GM12878 (cell line): ENCODE measurements around the gene LHFPL2. TPM values are rescaled to one million over a fixed set of nuclear protein-coding genes. Genes with fewer than 3 reads are reported as not detected.

Experiments
- ETV6 ChIP-seq, 2 experiments: fragments of 450-650 bp in 1 of 2; IDR thresholded peaks in 1 of 2; conservative IDR thresholded peaks in 1 of 2; 2 replicates each; pipeline ENCODE4 v1.6.1; 2014; ENCODE audit warnings: antibody characterized with exemption in 1 of 2, borderline replicate concordance in 1 of 2, low read depth in 1 of 2, mild to moderate bottlenecking in 1 of 2, moderate library complexity in 1 of 2
- EZH2 ChIP-seq: IDR thresholded peaks from 2 replicates; pipeline ENCODE4 v1.6.1; 2012; ENCODE audit warnings: low read depth, mild to moderate bottlenecking, control low read depth, inconsistent platforms, low read length, borderline replicate concordance; ENCODE audit not compliant: control insufficient read depth
- MXI1 ChIP-seq: fragments of 150-350 bp; IDR thresholded peaks from 2 replicates; pipeline ENCODE4 v1.6.1; 2011; ENCODE audit warnings: low read depth, mild to moderate bottlenecking, inconsistent platforms, low read length, improper control_type of control experiment
- RELB ChIP-seq: fragments of 450-650 bp; IDR thresholded peaks from 2 replicates; pipeline ENCODE4 v1.6.1; 2017; ENCODE audit warnings: low read depth, mild to moderate bottlenecking, moderate library complexity
- SREBF1 ChIP-seq: IDR thresholded peaks from 2 replicates; pipeline ENCODE4 v1.6.1; 2012; ENCODE audit warnings: mild to moderate bottlenecking, low read length
- WRNIP1 ChIP-seq: IDR thresholded peaks from 2 replicates; pipeline ENCODE4 v1.6.1; 2011; ENCODE audit warnings: low read depth, low read length, improper control_type of control experiment, borderline replicate concordance
- polyA plus RNA-seq, 11 experiments: library from polyadenylated mRNA; depleted of rRNA in 4 of 11; unstranded in 6 of 11; stranded (reverse) in 5 of 11; fragments of >200 nt; fragmentation: Nextera tagmentation in 4 of 11; fragmentation: Illumina TruSeq in 1 of 11; extraction: Ambion mirVana in 4 of 11; extraction: Trizol in 1 of 11; gene quantifications; 1 replicate in 1 of 11; 2 replicates in 10 of 11; pipeline versions ENCODE4 v1.2.1 to v1.2.3, GENCODE V29; 2011 to 2016; ENCODE audit warnings: inconsistent platforms in 2 of 11, missing spikeins in 2 of 11, low read depth in 1 of 11
- total RNA-seq, 4 experiments: library from RNA; depleted of rRNA in 3 of 4; stranded (reverse); fragments of >200 nt in 3 of 4; fragmentation: Illumina TruSeq in 1 of 4; extraction: Trizol in 1 of 4; gene quantifications; 2 replicates each; pipeline versions ENCODE4 v1.2.1 to v1.2.3, GENCODE V29; 2013 to 2021
- TF ChIP-seq, protein P1 (sequence below): fragments of 450-650 bp; conservative IDR thresholded peaks from 2 replicates; pipeline ENCODE4 v1.6.1; 2017; ENCODE audit warnings: mild to moderate bottlenecking, moderate library complexity
- TF ChIP-seq, protein P2 (sequence below): fragments of 450-650 bp; formaldehyde crosslinking; IDR thresholded peaks from 2 replicates; pipeline ENCODE4 v1.4.0; 2022; ENCODE audit warnings: mild to moderate bottlenecking, moderate library complexity

Gene LHFPL2
- total and polyA plus RNA-seq, 10 of the 15 experiments (the other 5 are each of a cell fraction or from before 2014, with no cell fraction given): 4.1 to 21.8 (median 12.5) TPM

GRCh38 chr5:78631931-78632330, 16.6 kb downstream of the LHFPL2 start (continued):
- TF ChIP-seq RELB: no peak
- TF ChIP-seq EZH2: no peak
- no peak for TF ChIP-seq WRNIP1
- TF ChIP-seq, protein P1, sequence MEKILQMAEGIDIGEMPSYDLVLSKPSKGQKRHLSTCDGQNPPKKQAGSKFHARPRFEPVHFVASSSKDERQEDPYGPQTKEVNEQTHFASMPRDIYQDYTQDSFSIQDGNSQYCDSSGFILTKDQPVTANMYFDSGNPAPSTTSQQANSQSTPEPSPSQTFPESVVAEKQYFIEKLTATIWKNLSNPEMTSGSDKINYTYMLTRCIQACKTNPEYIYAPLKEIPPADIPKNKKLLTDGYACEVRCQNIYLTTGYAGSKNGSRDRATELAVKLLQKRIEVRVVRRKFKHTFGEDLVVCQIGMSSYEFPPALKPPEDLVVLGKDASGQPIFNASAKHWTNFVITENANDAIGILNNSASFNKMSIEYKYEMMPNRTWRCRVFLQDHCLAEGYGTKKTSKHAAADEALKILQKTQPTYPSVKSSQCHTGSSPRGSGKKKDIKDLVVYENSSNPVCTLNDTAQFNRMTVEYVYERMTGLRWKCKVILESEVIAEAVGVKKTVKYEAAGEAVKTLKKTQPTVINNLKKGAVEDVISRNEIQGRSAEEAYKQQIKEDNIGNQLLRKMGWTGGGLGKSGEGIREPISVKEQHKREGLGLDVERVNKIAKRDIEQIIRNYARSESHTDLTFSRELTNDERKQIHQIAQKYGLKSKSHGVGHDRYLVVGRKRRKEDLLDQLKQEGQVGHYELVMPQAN: no peak
- TF ChIP-seq SREBF1: no peak
- TF ChIP-seq MXI1: no peak
- TF ChIP-seq, protein P2, sequence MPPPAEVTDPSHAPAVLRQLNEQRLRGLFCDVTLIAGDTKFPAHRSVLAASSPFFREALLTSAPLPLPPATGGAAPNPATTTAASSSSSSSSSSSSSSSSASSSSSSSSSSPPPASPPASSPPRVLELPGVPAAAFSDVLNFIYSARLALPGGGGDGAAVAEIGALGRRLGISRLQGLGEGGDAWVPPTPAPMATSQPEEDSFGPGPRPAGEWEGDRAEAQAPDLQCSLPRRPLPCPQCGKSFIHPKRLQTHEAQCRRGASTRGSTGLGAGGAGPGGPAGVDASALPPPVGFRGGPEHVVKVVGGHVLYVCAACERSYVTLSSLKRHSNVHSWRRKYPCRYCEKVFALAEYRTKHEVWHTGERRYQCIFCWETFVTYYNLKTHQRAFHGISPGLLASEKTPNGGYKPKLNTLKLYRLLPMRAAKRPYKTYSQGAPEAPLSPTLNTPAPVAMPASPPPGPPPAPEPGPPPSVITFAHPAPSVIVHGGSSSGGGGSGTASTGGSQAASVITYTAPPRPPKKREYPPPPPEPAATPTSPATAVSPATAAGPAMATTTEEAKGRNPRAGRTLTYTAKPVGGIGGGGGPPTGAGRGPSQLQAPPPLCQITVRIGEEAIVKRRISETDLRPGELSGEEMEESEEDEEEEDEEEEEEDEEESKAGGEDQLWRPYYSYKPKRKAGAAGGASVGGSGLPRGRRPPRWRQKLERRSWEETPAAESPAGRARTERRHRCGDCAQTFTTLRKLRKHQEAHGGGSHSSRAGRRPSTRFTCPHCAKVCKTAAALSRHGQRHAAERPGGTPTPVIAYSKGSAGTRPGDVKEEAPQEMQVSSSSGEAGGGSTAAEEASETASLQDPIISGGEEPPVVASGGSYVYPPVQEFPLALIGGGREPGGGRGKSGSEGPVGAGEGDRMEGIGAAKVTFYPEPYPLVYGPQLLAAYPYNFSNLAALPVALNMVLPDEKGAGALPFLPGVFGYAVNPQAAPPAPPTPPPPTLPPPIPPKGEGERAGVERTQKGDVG (CRISPR knock-in tag): no peak
- no peak for TF ChIP-seq ETV6 (conservative IDR thresholded peaks at IDR 0.05 in 1 of 2, IDR thresholded peaks at IDR 0.05 in 1 of 2; ENCODE audit: borderline replicate concordance in 1 of 2, low read depth in 1 of 2)
- TF ChIP-seq, all 136 proteins: peak for 0
